Measurements from ENCODE around the gene ADGRG6.

DNA sequence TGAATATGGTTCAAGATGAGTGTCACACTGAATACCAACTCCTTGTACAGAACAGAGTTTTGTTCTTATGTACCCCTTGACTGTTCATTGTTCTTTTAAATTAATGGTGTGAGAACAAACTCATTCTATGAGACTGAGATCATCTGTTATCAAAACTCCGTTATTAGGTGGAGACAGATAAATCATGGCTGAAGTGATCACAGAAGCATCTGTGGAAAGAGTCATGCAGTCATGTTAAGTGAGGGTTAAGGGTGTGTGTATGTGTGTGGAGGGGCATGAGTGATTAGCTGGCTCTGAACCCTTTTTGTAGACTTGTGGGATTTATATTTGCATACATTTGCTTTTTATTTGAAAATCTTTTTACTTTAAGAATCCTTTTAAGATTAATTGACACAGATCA lies 24.7 kb downstream of the ADGRG6 start:
- TF ChIP-seq POLR2A (IDR thresholded peaks at IDR 0.05; ENCODE audit: low read depth, low read length), result no peak
- TF ChIP-seq SPI1 (IDR thresholded peaks at IDR 0.05; ENCODE audit: low read depth, low read length), result no peak
- TF ChIP-seq POU2F2 (IDR thresholded peaks at IDR 0.05; ENCODE audit: low read depth, low read length), result no peak
- no peak for TF ChIP-seq POLR2AphosphoS5 (IDR thresholded peaks at IDR 0.05; ENCODE audit: low read depth, low read length)
- no peak for TF ChIP-seq TAF1 (IDR thresholded peaks at IDR 0.05; ENCODE audit: low read depth, low read length)
- no peak for TF ChIP-seq PAX5 (IDR thresholded peaks at IDR 0.05; ENCODE audit: insufficient read depth, low read length, severe bottlenecking)
